Putamen (tissue), 1 donor: ENCODE measurements around the gene FNDC11.
"Not testable (repeated sequence)": the region's sequence is repeated elsewhere in the genome, so short reads cannot be mapped to it uniquely, and the experiment has no call there.

Experiments
- DNase-seq: peaks from one replicate; pipeline ENCODE4 v3.0.0-alpha.2; 2016; ENCODE audit warnings: low spot score

FNDC11 gene

DNA sequence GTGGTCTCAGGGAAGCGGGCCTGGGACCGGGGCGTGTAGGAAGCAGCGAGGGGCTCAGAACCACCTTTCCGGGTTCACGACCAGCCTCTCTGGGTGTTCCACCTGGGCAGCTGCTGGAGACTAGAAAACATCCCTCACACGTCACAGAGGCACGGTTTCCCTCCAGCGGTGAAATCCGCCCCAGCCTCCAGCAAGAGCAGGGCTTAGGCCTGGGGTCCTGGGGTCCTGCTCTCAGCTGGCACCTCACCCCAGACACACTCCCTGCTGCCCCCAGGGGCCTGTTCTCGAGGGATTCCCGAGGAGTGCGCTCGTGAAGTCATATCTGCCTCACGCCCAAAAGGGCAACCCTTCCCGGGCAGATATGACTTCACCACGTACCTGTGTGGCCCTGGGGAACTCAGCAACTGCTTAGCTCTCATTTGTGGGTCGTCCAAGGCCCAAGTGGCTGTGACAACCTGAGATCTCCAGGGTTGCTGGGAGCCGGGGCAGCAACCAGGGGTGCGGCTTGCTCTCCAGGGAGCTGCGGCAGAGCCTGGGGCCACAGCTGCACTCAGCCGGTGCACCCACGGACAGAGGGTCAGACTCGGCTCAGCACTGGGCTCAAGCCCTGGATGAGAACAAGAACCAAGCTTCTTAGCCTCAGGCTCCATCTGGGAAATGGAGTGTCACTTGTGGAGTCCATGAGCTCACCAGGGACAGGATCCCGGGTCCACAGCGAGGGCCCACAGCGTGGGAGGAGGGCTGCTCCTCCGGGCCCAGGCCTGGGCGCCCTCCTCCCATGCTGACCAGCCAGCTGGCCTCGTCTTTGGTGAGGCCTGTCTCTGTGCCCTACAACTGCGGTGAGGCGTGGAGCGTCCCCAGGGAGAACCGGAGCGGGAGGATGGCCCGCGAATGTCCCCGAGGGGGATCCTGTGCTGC, 661 bp downstream of the FNDC11 start:
- DNase-seq: no peak

DNA sequence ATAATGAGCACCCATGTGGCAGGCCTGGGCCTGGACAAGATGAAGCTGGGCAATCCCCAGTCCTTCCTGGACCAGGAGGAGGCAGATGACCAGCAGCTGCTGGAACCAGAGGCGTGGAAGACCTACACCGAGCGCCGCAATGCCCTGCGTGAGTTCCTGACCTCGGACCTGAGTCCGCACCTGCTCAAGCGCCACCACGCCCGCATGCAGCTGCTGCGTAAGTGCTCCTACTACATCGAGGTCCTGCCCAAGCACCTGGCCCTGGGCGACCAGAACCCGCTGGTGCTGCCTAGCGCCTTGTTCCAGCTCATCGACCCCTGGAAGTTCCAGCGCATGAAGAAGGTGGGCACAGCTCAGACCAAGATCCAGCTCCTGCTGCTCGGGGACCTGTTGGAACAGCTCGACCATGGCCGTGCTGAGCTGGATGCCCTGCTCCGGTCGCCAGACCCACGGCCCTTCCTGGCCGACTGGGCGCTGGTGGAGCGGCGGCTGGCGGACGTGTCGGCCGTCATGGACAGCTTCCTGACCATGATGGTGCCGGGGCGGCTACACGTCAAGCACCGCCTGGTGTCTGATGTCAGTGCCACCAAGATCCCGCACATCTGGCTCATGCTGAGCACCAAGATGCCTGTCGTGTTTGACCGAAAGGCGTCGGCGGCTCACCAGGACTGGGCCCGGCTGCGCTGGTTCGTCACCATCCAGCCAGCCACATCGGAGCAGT, 1.9 kb downstream of the FNDC11 start:
- no peak for DNase-seq

DNA sequence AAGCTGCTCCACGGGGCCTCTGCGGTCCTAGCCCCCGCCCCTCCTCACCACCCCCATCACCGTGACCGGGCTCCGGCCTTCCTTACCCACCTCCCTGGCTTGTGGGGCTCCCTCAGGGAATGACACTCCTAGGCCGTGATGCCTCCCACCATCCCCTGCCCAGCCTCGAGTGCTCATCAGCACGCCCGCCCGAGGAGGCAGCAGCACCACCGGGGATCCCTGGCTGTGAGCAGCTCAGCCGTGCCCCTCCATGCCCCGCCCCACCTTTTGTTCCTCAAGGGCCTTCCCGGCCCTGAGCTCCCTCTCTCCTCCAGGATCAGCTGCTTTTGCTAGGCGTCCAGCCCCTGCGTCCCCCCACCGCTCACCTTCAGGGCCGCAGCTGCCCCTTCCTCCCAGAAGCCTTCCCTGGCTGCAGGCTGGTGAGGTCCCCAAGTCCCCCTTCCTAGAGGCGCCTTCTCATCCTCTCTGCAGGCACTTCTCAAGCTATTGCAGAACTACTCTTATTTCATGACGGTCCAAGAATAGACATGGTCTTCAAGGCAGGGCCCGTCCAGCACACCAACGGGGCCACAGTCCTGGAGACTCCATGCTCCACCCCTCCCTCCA, 3.0 kb downstream of the FNDC11 start:
- DNase-seq: no peak

DNA sequence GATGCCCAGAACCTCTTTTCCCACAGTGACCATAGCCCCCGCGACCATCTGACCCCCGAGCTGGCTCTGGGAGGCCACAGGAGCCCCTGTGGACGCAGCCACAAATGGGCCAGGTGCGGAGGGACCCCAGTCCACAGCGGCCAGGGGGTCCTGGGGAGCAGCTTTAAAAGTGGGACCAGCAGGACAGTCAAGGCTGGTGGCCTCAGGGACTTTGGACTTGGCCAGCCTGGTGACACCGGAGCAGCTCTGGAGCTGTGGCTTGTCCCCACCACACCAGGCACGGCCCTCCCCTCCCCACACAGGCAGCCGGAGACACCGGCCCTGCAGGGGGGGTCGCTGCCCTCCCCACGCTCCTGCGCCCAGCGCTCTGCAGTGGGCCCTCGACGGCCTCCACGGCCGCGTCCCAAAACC, 3.5 kb downstream of the FNDC11 start:
- DNase-seq: no peak

DNA sequence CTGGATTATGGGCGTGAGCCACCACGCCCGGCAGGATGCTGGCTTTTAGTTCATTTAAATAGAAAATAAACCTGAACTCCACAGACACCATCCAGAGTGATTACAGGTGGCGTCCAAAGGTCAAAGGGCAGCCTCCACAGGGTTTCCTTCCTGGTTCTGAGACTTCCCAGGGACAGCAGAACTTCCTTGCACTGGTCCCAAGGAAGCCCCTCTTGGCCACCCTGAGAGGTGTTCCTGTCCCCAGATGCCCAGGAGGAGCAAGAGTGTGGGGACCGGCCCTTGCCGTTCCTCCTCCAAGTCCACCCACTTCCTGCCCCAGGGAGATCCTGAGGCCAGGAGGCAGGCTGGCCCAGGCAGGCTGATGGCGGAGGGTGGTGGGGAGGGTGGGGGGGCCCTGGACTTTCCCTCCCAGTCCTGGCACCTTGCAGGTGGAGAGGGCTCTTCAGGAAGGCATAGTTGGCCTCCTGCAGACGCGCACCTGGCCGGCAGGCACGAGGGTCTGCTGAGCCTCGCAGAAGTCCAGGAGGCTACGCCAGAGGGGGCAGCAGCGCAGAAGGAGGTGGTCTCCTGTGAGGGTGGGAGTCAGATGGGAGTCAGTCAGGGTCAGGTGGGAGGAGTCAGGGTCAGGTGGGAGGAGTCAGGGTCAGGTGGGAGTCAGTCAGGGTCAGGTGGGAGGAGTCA, 5.0 kb downstream of the FNDC11 start:
- no peak for DNase-seq

DNA sequence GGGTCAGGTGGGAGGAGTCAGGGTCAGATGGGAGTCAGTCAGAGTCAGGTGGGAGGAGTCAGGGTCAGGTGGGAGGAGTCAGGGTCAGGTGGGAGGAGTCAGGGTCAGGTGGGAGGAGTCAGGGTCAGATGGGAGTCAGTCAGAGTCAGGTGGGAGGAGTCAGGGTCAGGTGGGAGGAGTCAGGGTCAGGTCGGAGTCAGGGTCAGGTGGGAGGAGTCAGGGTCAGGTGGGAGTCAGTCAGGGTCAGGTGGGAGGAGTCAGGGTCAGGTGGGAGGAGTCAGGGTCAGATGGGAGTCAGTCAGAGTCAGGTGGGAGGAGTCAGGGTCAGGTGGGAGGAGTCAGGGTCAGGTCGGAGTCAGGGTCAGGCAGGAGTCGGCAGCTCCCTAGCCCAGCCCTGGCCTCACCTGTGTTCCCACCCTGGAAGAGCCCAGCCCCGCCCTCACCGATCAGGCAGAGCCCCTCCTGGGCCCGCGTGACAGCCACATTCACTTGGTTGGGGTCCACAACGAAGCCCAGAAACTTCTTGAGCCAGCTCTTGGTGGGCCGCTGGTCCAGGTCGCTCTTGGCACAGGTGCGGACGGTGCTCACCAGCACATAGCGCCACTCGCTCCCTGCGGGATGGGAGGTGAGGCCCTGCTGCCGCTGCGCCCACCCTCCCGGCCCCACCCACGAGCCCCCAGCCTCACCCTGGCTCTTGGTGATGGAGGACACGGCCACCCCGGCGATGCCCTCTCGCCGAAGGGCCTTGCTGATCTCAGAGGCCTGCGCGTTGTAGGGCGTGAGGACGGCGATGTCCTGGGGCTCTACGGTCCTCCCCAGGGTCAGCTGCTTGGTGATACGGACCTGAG, 5.8 kb downstream of the FNDC11 start:
- not testable (repeated sequence) for DNase-seq

DNA sequence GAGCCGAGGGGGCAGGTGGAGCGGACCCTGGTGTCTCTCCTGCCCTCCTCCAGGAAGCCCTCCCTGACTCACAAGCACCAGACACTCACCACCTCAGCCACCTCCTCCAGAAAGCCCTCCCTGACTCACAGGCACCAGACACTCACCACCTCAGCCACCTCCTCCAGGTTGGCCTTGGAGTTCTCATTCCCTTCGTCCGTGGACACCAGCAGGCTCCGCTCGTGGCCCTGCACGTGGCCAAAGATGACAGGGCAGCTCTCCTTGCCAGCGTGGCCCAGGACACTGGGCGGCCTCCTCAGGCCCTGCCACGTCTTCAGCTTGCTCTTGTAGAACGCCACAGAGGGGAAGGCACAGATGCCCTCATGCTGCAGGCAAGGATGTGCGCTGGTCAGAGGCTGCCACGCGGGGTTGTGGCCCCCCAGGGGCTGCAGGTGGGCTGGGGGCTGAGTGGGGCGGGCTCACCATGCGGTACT, 6.4 kb downstream of the FNDC11 start:
- DNase-seq: no peak

DNA sequence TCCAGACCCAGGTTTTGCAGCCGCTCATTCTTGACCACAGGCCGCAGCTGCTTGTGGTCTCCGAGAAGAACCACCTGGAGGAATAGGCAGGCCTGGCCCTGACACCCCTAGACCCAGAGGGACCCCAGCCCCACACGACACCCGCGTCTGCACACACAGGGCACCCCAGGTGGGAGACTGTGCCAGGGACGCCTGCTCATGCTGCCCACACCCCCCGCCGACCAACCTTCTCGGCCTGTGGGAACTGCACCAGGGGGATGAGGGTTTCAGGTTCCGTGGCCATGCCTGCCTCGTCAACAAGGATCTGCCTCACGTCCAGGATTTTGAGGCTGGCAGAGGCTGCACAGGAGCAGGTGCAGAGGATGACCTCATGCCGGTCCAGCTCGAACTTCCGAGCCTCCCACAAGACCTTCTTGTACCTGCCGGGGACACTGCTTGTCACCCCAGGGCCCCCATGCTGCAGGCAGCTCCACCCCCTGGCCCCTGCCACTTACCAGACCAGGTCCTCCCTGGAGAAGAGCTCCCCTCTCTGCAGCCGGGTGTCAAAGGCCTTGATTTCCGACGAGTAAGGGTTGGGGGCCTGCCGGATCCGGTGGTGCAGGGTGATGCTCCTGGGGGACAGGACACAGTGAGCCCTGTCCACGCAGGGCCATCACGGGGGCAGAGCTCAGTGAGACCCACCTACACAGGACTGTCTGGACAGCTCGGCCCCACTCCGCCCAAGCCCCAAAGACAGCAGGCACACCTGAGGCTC, 7.1 kb downstream of the FNDC11 start:
- DNase-seq: no peak

DNA sequence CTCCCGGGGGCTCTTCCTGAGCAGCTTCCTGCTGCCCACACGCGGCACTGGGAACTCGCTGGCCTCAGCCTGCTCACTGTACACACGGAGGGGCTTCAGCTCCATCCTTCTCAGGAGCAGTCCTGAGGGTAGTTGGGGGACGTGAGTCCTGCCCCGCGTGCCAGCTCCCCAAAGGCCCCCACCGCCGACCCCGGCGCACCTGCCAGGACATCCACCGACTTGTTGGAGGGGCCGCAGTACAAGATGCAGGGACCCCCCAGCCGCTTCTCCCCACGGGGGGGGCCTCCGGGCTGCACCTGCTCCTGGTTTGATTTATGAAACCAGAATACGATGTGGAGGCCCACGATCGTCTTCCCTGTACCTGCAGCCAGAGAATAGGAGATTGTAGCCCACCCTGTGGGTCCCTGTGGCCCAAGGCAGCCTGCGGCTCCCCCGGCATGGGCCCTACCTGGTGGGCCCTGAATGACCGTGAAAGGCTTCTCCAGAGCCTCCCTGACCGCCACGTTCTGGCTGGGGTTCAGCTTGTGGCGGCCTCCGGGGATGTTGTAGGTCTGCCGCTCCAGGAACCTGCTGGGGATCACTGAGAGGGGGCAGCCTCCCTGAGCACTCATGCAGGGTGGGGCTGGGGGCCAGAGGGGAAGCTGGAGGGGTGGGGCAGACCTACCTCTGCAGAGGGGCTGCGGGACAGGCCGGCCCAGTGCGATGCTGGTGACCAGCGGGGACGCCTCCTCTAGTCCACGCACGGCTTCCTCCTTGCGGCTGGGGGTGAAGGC, 7.9 kb downstream of the FNDC11 start:
- DNase-seq: no peak

DNA sequence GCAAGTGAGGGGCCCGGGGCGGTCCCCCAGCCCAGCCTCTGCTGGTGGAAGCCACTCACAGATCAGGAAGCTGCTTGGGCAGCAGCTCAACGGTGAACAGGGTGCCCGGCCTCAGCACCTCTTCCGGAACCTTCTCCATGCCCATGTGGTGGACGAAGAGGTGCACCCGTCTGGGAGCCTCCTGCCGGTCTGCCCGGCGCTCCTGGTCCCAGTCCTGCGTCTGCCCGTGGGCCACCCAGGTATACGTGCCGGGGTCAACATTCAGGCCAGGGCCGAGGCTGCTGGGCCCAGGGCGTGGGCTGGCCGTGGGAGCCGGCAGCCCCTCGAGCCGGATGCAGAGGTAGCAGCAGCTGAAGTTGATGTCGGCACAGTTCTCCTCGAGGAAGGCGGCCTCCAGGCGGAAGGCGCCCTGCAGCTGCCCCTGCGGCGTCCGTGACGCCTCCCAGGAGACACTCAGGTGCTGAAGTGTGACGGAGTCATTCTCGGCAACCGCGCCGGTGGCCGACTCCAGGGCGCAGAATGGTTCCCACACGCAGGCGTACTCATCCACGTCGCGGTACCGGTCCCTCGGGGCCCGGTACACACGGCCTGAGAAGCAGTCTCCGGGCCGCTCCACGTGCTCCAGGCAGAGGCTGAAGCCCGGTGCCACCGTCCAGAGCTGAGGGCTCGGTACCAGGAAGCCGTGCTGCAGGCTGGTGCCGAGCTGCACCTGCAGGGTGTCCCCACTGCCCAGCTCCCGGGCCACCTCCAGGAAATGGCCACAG, 8.7 kb downstream of the FNDC11 start:
- DNase-seq: no peak

DNA sequence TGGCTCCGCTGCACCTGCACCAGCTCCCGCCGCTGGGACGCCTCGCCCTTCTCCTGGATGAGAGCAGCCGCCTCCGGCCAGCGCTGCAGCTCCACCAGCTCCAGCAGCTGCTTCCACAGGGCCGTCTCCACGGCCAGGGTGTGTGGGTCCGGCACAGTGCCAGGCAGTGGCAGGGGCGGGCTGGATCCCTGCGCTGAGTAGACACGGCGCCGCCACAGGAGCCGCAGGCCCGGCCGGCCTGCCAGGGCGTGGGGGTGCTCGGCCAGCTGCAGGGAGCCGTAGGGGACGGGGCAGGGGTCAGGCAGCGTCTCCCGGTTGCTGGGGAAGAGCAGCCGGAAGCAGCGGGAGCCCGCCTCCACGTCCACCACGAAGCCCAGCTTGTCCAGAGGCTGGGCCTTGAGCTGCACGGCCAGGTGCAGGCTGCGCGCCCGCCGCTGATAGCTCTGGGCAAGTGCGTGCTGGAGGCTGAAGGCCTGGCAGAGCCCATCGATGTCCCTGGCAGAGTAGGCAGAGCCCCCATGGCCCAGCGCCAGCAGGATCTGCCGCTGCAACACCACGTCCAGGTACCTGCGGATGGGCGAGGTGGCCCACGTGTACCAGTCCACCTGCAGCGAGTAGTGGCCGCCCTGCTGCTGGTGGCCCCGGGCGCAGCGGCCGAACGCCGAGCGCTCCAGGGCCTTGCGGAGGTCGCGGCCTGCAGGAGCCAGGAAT, 9.4 kb downstream of the FNDC11 start:
- DNase-seq: no peak

DNA sequence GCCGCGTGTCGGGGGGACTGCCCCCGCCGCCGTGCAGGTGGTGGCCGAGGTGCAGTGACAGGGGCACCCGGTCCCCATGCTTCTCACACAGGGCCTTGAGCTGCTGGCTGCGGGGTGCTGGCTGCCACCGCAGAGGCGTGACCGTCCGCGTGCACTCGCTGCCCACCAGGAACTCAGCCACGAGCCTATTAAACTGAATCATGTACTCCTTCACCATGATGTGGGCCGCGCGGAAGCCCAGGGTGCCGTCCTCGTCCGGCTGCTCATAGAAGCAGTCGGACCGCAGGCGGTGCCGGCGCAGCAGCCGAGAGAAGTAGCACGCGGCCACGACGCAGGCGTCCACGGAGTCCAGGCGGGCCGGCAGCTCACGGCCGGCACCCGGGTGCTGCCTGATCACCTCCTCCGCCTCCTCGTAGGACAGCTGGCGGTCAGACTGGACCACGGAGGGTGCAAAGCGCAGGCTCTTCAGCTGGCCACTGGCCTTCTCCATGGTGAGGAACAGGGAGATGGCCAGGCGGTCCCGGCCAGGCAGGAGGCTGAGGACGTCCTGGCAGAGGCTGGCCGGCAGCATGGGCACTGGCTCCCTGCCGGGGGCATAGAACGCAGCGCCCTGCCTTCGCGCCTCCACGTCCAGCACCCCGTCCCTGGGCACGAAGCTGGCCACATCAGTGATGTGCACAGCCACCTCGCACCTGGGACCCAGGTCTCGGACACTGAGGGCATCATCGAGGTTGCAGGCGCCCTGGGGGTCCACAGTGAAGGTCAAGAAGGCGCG, 10.3 kb downstream of the FNDC11 start:
- DNase-seq: no peak

DNA sequence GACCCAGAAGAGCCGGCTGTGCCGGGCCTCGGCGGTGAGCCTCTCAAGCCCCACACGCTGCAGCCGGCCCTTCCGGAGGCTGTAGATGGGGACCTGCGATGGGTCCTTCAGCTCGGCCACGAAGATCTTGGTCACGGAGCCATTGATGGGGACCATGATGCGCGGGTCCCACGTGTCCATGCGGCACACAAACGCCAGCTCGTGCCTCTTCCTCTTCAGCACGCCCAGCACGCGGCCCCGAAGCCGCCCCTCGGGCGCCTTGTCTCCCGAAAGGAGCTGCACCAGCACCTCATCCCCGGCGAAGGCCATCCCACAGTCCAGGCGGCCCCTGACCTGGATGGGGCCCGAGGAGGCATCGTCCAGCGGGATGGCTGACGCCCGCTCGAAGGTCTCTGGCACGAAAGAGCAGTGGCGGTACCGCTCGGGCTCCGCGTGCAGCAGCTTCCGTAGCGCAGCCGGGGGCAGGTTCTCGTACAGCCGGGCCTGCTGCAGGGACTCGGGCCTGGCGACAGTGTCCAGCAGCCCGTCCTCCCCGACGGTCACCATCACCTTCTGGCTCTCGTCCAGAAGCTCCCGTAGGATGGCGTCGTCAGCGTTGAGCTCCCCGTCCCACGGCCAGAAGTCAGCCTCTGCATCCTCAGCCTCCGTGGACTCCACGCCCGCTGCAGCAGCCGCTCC, 11.2 kb downstream of the FNDC11 start:
- DNase-seq: no peak

DNA sequence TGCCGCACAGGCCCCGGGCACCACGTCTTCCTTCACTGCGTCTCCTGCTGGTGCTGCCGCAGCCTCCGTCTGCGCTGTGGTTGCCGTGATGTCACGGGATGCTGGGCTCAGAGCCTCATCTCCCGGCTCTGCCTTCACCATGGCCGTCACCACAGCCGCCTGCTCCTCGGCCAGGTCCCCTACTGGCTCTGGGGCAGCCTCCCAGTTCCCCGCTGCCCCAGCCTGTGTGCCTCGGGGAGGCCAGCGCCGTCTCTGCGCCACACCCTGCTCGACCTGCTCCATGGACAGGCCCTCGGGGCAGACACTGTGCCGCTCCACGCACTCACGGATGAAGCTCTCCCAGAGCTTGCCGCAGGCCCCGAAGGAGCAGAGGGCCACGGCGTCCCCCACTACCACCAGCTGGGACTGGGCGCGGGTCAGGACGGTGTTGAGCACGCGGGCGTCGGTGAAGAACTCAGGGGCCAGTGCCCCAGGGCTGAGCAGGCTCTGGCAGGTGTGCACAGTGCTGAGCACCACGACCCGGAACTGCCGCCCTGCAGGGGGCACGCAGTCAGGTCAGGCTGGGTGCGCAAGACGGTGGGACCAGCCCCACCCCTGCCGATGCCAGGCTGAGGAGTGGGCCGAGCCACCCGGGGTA, 11.9 kb downstream of the FNDC11 start:
- no peak for DNase-seq

DNA sequence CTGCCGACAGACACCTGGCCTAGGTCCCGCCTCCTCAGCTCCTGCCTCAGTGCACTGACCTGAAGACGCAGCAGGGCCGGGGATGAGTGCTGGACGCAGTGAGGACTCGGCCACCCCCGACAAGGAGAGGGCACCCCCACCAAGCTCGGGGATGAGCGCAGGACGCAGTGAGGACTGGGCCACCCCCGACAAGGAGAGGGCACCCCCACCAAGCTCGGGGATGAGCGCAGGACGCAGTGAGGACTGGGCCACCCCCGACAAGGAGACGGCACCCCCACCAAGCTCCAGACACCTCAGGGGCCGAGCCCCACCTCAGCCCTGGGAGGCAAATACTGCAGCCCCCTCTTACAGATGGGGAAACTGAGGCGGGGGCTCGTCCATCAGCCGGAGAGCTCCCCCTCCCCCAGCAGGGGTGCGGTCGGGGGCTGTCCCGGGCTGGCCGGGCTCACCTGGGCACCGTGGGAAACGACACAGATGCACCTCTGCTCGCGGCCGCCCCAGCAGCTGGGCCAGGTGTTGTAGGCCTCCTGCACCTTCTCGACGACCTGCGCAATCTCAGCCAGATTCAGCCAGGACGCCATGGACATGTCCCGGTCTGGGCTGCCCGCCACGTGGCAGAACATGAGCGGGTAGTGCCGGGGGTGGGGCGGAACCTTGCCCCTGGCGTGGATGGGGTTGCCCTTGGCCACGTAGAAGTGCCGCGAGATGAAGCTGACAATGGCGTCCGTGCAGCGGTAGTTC, 12.6 kb downstream of the FNDC11 start:
- no peak for DNase-seq

DNA sequence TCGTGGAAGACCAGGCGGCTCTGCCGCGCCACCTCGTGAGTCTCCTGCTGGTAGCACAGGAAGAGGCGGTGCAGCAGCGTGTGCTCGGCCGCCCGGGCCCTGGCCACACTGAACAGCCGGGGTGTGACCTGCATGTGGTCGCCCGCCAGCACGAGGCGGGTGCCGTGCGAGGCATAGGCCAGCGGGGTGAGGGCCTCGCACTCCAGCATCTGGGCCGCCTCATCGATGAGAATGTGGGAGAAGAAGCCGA, 13.1 kb downstream of the FNDC11 start:
- DNase-seq: no peak
